CD4-positive, alpha-beta T cell treated with Interleukin-4 for 1 hour (primary cell): ENCODE results near the gene LAMC3.
"Not testable (repeated sequence)": the region's sequence is repeated elsewhere in the genome, so short reads cannot be mapped to it uniquely, and the experiment has no call there.

Source experiments
- DNase-seq, 2 donors: peaks; one replicate each; pipeline ENCODE4 v3.0.0-alpha.2; 2020 to 2022

LAMC3 gene

GRCh38 chr9:131101207-131101964 lies 92.4 kb downstream of the LAMC3 start:
- no peak for DNase-seq

- DNase-seq: no peak
These were observed 94.0 kb downstream of the LAMC3 start for GRCh38 chr9:131103024-131103423.

- DNase-seq: no peak
These were observed 94.6 kb downstream of the LAMC3 start for GRCh38 chr9:131103535-131103934.

GRCh38 chr9:131104016-131104740 lies 95.2 kb downstream of the LAMC3 start:
- DNase-seq: no peak

GRCh38 chr9:131105952-131106351 lies 97.0 kb downstream of the LAMC3 start:
- no peak for DNase-seq

- no peak for DNase-seq
These were observed 98.8 kb downstream of the LAMC3 start for GRCh38 chr9:131107760-131108159.

- DNase-seq: no peak
These were observed 102.3 kb downstream of the LAMC3 start for GRCh38 chr9:131111186-131111853.

GRCh38 chr9:131111854-131112311 lies 102.9 kb downstream of the LAMC3 start:
- DNase-seq: no peak

GRCh38 chr9:131112374-131113154 lies 103.6 kb downstream of the LAMC3 start:
- DNase-seq: no peak

- no peak for DNase-seq
These were observed 104.7 kb downstream of the LAMC3 start for GRCh38 chr9:131113655-131114054.

GRCh38 chr9:131114084-131114535 lies 105.1 kb downstream of the LAMC3 start:
- DNase-seq: no peak

- DNase-seq: not testable (repeated sequence)
These were observed 106.4 kb downstream of the LAMC3 start for GRCh38 chr9:131115360-131115742.

GRCh38 chr9:131116281-131117120 lies 107.5 kb downstream of the LAMC3 start:
- DNase-seq: no peak

- no peak for DNase-seq
These were observed 108.3 kb downstream of the LAMC3 start for GRCh38 chr9:131117121-131117761.

GRCh38 chr9:131117762-131118145 lies 108.8 kb downstream of the LAMC3 start:
- DNase-seq: no peak

- no peak for DNase-seq
These were observed 110.6 kb downstream of the LAMC3 start for GRCh38 chr9:131119600-131119999.

GRCh38 chr9:131120620-131121228 lies 111.8 kb downstream of the LAMC3 start:
- no peak for DNase-seq

GRCh38 chr9:131121346-131121745 lies 112.4 kb downstream of the LAMC3 start:
- no peak for DNase-seq

- DNase-seq: no peak
These were observed 113.2 kb downstream of the LAMC3 start for GRCh38 chr9:131122158-131122557.

GRCh38 chr9:131125038-131125287 lies 116.0 kb downstream of the LAMC3 start:
- no peak for DNase-seq
